GM23248 (cell line): ENCODE data around the gene CROCC. TPM values are rescaled to one million over a fixed set of nuclear protein-coding genes. Genes with fewer than 3 reads are reported as not detected.

Source experiments
- DNase-seq: peaks from one replicate; pipeline ENCODE4 v3.0.0-alpha.2; 2015
- H2AFZ ChIP-seq: fragments of 200-600 bp; sonication (generic); 2 replicates; pipeline ENCODE4 v1.6.1; 2016; ENCODE audit warnings: antibody characterized with exemption
- H3F3A ChIP-seq: fragments of 200-600 bp; sonication (generic); 2 replicates; pipeline ENCODE4 v1.6.1; 2016; ENCODE audit warnings: mild to moderate bottlenecking, antibody characterized with exemption, mixed run types; ENCODE audit not compliant: insufficient read depth
- H3K27ac ChIP-seq: fragments of 200-600 bp; sonication (generic); 2 replicates; pipeline ENCODE4 v1.5.1; 2016; ENCODE audit warnings: mild to moderate bottlenecking
- H3K27me3 ChIP-seq: fragments of 200-600 bp; sonication (generic); replicated peaks from 2 replicates; pipeline ENCODE4 v1.6.1; 2016; ENCODE audit warnings: mild to moderate bottlenecking; ENCODE audit not compliant: insufficient read depth
- H3K36me3 ChIP-seq: fragments of 200-600 bp; sonication (generic); 2 replicates; pipeline ENCODE4 v1.6.1; 2016; ENCODE audit warnings: low read depth, mild to moderate bottlenecking
- H3K4me1 ChIP-seq: fragments of 200-600 bp; sonication (generic); 2 replicates; pipeline ENCODE4 v1.6.1; 2016; ENCODE audit warnings: mild to moderate bottlenecking; ENCODE audit not compliant: insufficient read depth
- H3K4me2 ChIP-seq: fragments of 200-600 bp; sonication (generic); one replicate; pipeline ENCODE4 v1.6.1; 2016; ENCODE audit warnings: mild to moderate bottlenecking; ENCODE audit not compliant: unreplicated experiment
- H3K4me3 ChIP-seq: fragments of 200-600 bp; sonication (generic); 2 replicates; pipeline ENCODE4 v1.5.1; 2016; ENCODE audit warnings: mild to moderate bottlenecking
- H3K79me2 ChIP-seq: fragments of 200-600 bp; sonication (generic); 2 replicates; pipeline ENCODE4 v1.6.1; 2016; ENCODE audit warnings: mild to moderate bottlenecking; ENCODE audit not compliant: insufficient read depth
- H3K9ac ChIP-seq: fragments of 200-600 bp; sonication (generic); 2 replicates; pipeline ENCODE4 v1.6.1; 2016; ENCODE audit warnings: mild to moderate bottlenecking
- H3K9me2 ChIP-seq: fragments of 200-600 bp; sonication (generic); 2 replicates; pipeline ENCODE4 v1.6.1; 2016; ENCODE audit warnings: mixed run types, mild to moderate bottlenecking, moderate library complexity; ENCODE audit not compliant: insufficient read depth
- H3K9me3 ChIP-seq: fragments of 200-600 bp; sonication (generic); one replicate; pipeline ENCODE4 v1.6.1; 2017; ENCODE audit warnings: low read depth
- H4K20me1 ChIP-seq: fragments of 200-600 bp; sonication (generic); 2 replicates; pipeline ENCODE4 v1.6.0; 2016; ENCODE audit not compliant: insufficient read depth
- EZH2 ChIP-seq: fragments of 200-600 bp; sonication (generic); IDR thresholded peaks from 2 replicates; pipeline ENCODE4 v1.6.1; 2018; ENCODE audit warnings: antibody characterized with exemption, mild to moderate bottlenecking; ENCODE audit not compliant: insufficient read depth, poor library complexity, severe bottlenecking
- EZH2phosphoT487 ChIP-seq: fragments of 200-600 bp; sonication (generic); IDR thresholded peaks from 2 replicates; pipeline ENCODE4 v1.6.1; 2018; ENCODE audit warnings: antibody characterized with exemption, moderate library complexity, mild to moderate bottlenecking, low read depth; ENCODE audit not compliant: insufficient read depth
- WGBS, 2 experiments: methylation state at CpG; one replicate each; pipeline ENCODE4 v1.1.6; 2015 to 2017; ENCODE audit warnings: low lambda C conversion rate in 2 of 2, low coverage in 1 of 2; ENCODE audit errors: missing lambda C conversion rate in 2 of 2; 5-methylcytosine and 5-hydroxymethylcytosine counted together
- in situ Hi-C: fragments of 300-500 bp; cut with MboI; formaldehyde crosslinking; loops from 2 replicates; pipeline ENCODE4 v1.15.0; 2020
- polyA plus RNA-seq: library from polyadenylated mRNA; unstranded; fragments of >200 nt; fragmentation: Nextera tagmentation; extraction: Ambion mirVana; gene quantifications from 2 replicates; pipeline ENCODE4 v1.2.1, GENCODE V29; 2016
- total RNA-seq: library from RNA; depleted of rRNA; stranded (reverse); fragments of >200 nt; shearing (Covaris generic); gene quantifications from 2 replicates; pipeline ENCODE4 v1.2.3, GENCODE V29; 2014

The CROCC gene
- total and polyA plus RNA-seq, 2 experiments from 2014 or later = 5.2 to 17.6 TPM

GRCh38 chr1:16969651-16970050 lies 47.9 kb downstream of the CROCC start:
- 93 to 97% methylated on average over 12 of the region's 12 CpGs for WGBS, 2 experiments
- Histone ChIP-seq H3K36me3 (no peaks in the 10 kb centered on the region; the same call in 1 of the 2 replicates), H3K27ac (no peak overlapping the region), H3F3A (no peaks in the 10 kb centered on the region), H3K9ac (no peak overlapping the region), H2AFZ (no peak overlapping the region), H3K4me2 (no peak overlapping the region), H4K20me1 (no peaks in the 10 kb centered on the region), H3K9me3 (no peaks in the 10 kb centered on the region), H3K79me2 (no peaks in the 10 kb centered on the region), H3K4me1 (no peaks in the 10 kb centered on the region), H3K4me3 (no peak overlapping the region), H3K27me3 (no peaks in the 10 kb centered on the region), H3K9me2 (no peaks in the 10 kb centered on the region)
- in situ Hi-C loops = no loop called here
- no peak for TF ChIP-seq EZH2phosphoT487
- no peak for TF ChIP-seq EZH2
- DNase-seq = no peak

DNA sequence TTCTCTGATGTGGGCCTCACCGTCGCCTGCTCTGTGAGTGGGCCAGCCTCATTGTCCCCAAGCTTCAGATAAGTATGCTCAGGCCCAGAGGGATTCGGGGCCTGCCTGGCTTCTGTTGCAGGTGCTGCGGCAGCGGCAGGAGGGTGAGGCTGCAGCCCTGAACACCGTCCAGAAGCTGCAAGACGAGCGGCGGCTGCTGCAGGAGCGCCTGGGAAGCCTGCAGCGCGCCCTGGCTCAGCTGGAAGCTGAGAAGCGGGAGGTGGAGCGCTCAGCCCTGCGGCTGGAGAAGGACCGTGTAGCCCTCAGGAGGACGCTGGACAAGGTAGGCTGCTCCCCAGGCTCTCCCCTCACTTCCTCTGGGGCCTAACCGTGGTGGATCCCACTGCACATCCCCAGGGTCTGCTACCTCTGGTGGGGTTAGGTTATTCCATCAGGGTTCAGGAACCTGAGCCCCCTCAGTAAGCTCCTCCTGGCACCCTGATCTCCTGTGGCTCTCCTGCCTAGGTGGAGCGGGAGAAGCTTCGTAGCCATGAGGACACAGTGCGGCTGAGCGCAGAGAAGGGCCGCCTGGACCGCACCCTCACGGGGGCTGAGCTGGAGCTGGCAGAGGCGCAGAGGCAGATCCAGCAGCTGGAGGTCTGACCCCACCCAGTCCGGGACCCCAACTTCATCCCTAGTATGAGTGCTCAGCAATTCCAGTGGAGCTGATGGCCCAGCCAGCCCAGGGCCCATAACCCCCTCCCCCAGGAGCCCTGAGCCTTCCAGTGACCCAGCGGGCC lies 48.6 kb downstream of the CROCC start:
- Histone ChIP-seq H3K4me1 (no peaks in the 10 kb centered on the region), H3K9me3 (no peaks in the 10 kb centered on the region), H4K20me1 (no peaks in the 10 kb centered on the region), H3K27ac (no peak overlapping the region), H3K36me3 (no peaks in the 10 kb centered on the region; the same call in 1 of the 2 replicates), H3K4me2 (no peak overlapping the region), H3F3A (no peaks in the 10 kb centered on the region), H3K4me3 (no peak overlapping the region), H3K9me2 (no peaks in the 10 kb centered on the region), H3K79me2 (0 out of 2 replicates have a peak, but pooled peaks cover under 1% of the 10 kb centered on the region), H3K9ac (no peak overlapping the region), H2AFZ (no peak overlapping the region), H3K27me3 (no peaks in the 10 kb centered on the region)
- TF ChIP-seq EZH2 (no peak), EZH2phosphoT487 (no peak)
- 97 to 98% methylated on average over 26 to 28 of the region's 28 CpGs for WGBS, 2 experiments
- DNase-seq = no peak
- in situ Hi-C loops = no loop called here

- H3K36me3 ChIP-seq = no peaks in the 10 kb centered on the region
- H3K79me2 ChIP-seq = peaks cover 13% of the 10 kb centered on the region
- H2AFZ ChIP-seq = no peak overlapping the region
- no peak overlapping the region for H3K4me3 ChIP-seq
- no peaks in the 10 kb centered on the region for H3K27me3 ChIP-seq
- DNase-seq = peak; percentile 75
- no peaks in the 10 kb centered on the region for H3K4me1 ChIP-seq
- no peak overlapping the region for H3K27ac ChIP-seq
- H3F3A ChIP-seq = no peaks in the 10 kb centered on the region
- H4K20me1 ChIP-seq = no peaks in the 10 kb centered on the region
- in situ Hi-C loops = no loop called here
- no peaks in the 10 kb centered on the region for H3K9me3 ChIP-seq
- no peak overlapping the region for H3K4me2 ChIP-seq
- no peak for TF ChIP-seq EZH2phosphoT487
- no peak for TF ChIP-seq EZH2
- H3K9ac ChIP-seq = no peak overlapping the region
- 70 to 73% methylated on average over 28 of the region's 28 CpGs for WGBS, 2 experiments
- no peaks in the 10 kb centered on the region for H3K9me2 ChIP-seq
These were observed 49.8 kb downstream of the CROCC start for GRCh38 chr1:16971341-16972188.

DNA sequence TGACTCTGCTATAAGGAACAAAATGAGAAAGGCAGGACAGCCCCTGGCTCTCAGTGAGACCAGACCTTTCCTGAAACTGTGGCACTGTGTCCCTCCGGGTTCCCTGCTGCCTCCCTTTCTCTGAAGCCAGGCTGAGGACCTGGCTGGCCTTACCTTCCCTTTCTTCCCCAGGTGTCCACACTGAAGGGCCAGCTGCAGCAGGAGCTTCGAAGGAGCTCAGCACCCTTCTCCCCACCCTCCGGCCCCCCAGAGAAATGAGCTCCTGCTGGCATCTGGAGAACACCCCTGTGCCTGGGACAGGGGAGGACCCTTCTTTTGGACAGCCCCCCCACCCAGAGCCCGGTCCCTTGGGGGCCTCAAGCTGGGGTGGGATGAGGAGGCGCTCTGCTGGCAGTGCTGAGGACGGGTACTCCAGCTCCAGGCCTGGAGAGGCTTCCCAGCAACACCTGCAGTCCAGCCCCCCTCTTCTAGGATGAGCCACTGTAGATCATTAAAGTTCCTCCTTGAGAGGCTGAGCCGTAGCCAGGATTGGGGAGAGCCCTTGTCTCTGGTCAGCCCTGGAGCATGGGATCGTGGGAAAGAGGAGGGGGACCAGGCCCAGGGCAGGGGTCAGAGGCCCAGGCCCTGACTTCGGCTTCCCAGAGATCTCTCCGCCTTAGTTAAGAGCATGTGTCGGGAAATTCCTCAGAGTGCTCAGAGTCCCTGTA lies 50.6 kb downstream of the CROCC start:
- H3K4me1 ChIP-seq = no peaks in the 10 kb centered on the region
- H3K4me2 ChIP-seq = no peak overlapping the region
- WGBS, 2 experiments = 78 to 85% methylated on average over 9 to 11 of the region's 11 CpGs
- no peaks in the 10 kb centered on the region for H3K36me3 ChIP-seq
- H3K27me3 ChIP-seq = no peaks in the 10 kb centered on the region
- no peaks in the 10 kb centered on the region for H3K9me3 ChIP-seq
- H3K4me3 ChIP-seq = no peak overlapping the region
- H3K79me2 ChIP-seq = peaks cover 21% of the 10 kb centered on the region
- no peak overlapping the region for H2AFZ ChIP-seq
- no peaks in the 10 kb centered on the region for H3K9me2 ChIP-seq
- no peak overlapping the region for H3K9ac ChIP-seq
- no peak for DNase-seq
- no peaks in the 10 kb centered on the region for H4K20me1 ChIP-seq
- no peaks in the 10 kb centered on the region for H3F3A ChIP-seq
- no peak overlapping the region for H3K27ac ChIP-seq
- no peak for TF ChIP-seq EZH2phosphoT487
- TF ChIP-seq EZH2 = no peak
- in situ Hi-C loops = no loop called here
